Caco-2 (cell line): ENCODE data around the gene MRPS18A. TPM values are rescaled to one million over a fixed set of nuclear protein-coding genes. Genes with fewer than 3 reads are reported as not detected.

Source experiments
- BruUV-seq: library from RNA; stranded (reverse); fragments of 400-500 nt; replicated peaks from 2 replicates; lab custom pipeline; 2021; lab: Mats Ljungman, UMichigan
- CTCF ChIA-PET: fragments of 300-600 bp; sonication (Branson Sonifier 250); formaldehyde crosslinking; loops from one replicate; lab custom pipeline; 2022; ENCODE audit warnings: antibody characterized with exemption; lab: Charles Lee
- POLR2A ChIA-PET: fragments of 300-600 bp; sonication (Branson Sonifier 250); formaldehyde crosslinking; loops from one replicate; lab custom pipeline; 2022; ENCODE audit warnings: antibody characterized with exemption; lab: Charles Lee
- DNase-seq, 2 experiments: peaks; one replicate each; pipeline versions ENCODE4 v3.0.0 to v3.0.0-alpha.2; 2020 to 2022
- H3K27me3 ChIP-seq: replicated peaks from 2 replicates; pipeline ENCODE4 v1.6.0; 2011; ENCODE audit warnings: low read length; ENCODE audit not compliant: control insufficient read depth, insufficient read depth
- H3K36me3 ChIP-seq: 2 replicates; pipeline ENCODE4 v1.5.1; 2011; ENCODE audit warnings: low read length; ENCODE audit not compliant: control insufficient read depth, insufficient read depth
- H3K4me1 ChIP-seq: fragments of 250-450 bp; sonication (Bioruptor Pico); 2 replicates; pipeline ENCODE4 v1.5.1; 2020; ENCODE audit warnings: mild to moderate bottlenecking
- H3K4me3 ChIP-seq: 2 replicates; pipeline ENCODE4 v1.5.1; 2011; ENCODE audit warnings: low read depth, mild to moderate bottlenecking, control low read depth, low read length
- H3K9me3 ChIP-seq: fragments of 250-450 bp; sonication (Bioruptor Pico); 2 replicates; pipeline ENCODE4 v1.5.1; 2020; ENCODE audit warnings: mild to moderate bottlenecking, moderate library complexity
- H3K27ac Mint-ChIP-seq: one replicate; pipeline ENCODE4 v1.8.0; 2022; ENCODE audit warnings: mixed read lengths; ENCODE audit not compliant: unreplicated experiment
- H3K27me3 Mint-ChIP-seq: one replicate; pipeline ENCODE4 v1.8.0; 2022; ENCODE audit warnings: mixed read lengths; ENCODE audit not compliant: insufficient read depth, unreplicated experiment
- H3K36me3 Mint-ChIP-seq: one replicate; pipeline ENCODE4 v1.8.0; 2022; ENCODE audit warnings: mild to moderate bottlenecking, mixed read lengths; ENCODE audit not compliant: insufficient read depth, unreplicated experiment
- H3K4me1 Mint-ChIP-seq: one replicate; pipeline ENCODE4 v1.8.0; 2022; ENCODE audit warnings: low read depth, mixed read lengths; ENCODE audit not compliant: unreplicated experiment
- H3K4me3 Mint-ChIP-seq: one replicate; pipeline ENCODE4 v1.8.0; 2022; ENCODE audit warnings: mild to moderate bottlenecking, moderate library complexity, mixed read lengths; ENCODE audit not compliant: unreplicated experiment
- H3K9me3 Mint-ChIP-seq: one replicate; pipeline ENCODE4 v1.8.0; 2022; ENCODE audit warnings: mixed read lengths; ENCODE audit not compliant: unreplicated experiment
- intact Hi-C: fragments of 100-400 bp; cut with micrococcal nuclease; formaldehyde crosslinking; loops from one replicate; pipeline ENCODE4 v1.10.0; 2022; ENCODE audit not compliant: unreplicated experiment
- total RNA-seq: library from RNA; stranded (reverse); gene quantifications from 2 replicates; pipeline ENCODE4 v1.2.3, GENCODE V29; 2022
- TF ChIP-seq, protein P1 (sequence below), 2 experiments: fragments of 200-600 bp in 1 of 2; IDR thresholded peaks; 1 replicate in 1 of 2; 2 replicates in 1 of 2; pipeline versions ENCODE4 v1.5.1 to v1.8.0; 2011 to 2022; ENCODE audit warnings: antibody characterized with exemption in 1 of 2, control low read depth in 1 of 2, inconsistent platforms in 1 of 2, low read depth in 1 of 2, low read length in 1 of 2, mild to moderate bottlenecking in 1 of 2, moderate library complexity in 1 of 2; ENCODE audit not compliant: insufficient read depth in 1 of 2, severe bottlenecking in 1 of 2, unreplicated experiment in 1 of 2

MRPS18A gene
- total RNA-seq, 1 experiment from 2014 or later = 66.7 TPM

DNA sequence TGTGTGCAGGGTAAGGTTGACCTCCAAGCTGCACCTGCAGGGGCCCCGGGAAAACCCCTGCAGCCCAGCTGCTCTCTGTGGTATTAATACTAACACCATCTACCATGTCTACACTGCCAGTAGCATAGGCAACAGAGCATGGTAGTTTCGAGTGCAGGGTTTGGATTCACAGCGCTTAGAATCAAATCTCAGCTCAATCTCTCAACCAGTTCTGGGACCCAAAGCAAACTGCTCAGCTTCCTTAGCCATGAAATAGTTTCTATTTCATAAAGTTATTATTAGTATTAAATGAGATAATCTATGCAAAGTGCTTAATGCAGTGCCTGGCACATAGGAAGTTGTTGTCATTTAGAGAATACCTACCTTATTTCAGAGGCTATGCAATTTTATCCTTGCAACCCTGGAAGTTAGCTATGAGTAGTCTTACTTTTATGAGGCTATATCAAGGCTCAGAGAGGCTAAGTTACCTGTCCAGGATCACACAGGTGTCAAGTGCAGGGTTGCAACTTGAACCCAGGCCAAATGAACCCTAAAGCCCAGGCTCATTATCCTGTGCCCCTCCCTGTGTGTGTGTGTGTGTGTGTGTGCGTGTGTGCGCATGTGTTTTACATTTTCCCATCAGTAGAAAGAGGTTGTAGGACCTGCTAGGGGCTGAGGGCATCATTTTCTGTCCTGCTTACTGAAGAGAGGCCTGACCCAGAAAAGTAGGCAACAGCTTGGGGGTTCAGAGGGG, 27.6 kb upstream of the MRPS18A start:
- no TSS peak for BruUV-seq

DNA sequence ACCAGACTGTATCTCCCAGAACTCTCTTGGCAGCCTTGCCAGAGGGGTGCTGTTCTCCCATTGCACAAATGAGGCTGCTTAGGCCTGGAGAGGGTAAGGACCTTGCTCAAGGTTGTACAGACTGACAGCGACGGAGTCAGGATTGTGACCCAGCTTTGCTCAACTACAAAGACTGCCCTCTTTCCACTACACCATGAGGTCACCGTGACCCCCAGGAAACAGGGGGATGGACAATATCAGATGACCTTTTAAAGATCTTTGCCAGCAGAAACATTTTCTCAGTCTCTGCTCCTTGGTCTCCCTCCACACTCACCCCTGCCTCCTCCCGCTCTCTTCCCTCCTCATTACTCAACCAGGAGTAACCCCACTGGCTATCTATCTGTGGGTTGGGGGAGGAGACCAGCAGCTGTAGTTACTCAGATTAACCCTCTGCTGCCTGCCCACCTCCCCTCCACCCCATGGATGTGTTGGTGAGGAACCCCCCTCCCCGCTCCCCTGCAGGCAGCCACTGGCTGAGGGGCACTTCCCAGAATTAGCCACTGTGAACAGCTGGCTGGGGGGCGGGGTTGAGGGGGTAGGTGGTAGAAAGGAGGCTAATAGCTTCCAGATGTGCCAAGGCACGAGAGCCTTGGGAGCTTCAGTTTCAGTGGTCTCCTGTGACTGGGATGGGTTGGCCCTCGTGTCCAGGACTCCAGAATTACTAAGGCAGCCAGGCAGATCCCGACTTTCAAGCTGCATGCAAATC, 26.9 kb upstream of the MRPS18A start:
- Mint-ChIP-seq H3K27me3 (peaks cover 4% of the 10 kb centered on the region), H3K27ac (no peak overlapping the region), H3K4me1 (no peaks in the 10 kb centered on the region), H3K9me3 (peaks cover 10% of the 10 kb centered on the region), H3K4me3 (no peak overlapping the region), H3K36me3 (no peaks in the 10 kb centered on the region)
- TF ChIP-seq, protein P1, sequence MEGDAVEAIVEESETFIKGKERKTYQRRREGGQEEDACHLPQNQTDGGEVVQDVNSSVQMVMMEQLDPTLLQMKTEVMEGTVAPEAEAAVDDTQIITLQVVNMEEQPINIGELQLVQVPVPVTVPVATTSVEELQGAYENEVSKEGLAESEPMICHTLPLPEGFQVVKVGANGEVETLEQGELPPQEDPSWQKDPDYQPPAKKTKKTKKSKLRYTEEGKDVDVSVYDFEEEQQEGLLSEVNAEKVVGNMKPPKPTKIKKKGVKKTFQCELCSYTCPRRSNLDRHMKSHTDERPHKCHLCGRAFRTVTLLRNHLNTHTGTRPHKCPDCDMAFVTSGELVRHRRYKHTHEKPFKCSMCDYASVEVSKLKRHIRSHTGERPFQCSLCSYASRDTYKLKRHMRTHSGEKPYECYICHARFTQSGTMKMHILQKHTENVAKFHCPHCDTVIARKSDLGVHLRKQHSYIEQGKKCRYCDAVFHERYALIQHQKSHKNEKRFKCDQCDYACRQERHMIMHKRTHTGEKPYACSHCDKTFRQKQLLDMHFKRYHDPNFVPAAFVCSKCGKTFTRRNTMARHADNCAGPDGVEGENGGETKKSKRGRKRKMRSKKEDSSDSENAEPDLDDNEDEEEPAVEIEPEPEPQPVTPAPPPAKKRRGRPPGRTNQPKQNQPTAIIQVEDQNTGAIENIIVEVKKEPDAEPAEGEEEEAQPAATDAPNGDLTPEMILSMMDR (IDR thresholded peaks at IDR 0.05; ENCODE audit: insufficient read depth in 1 of 2, low read depth in 1 of 2, low read length in 1 of 2, severe bottlenecking in 1 of 2, unreplicated experiment in 1 of 2) = no peak
- no TSS peak for BruUV-seq
- DNase-seq = no peak
- intact Hi-C loops = no loop called here
- Histone ChIP-seq H3K4me1 (no peaks in the 10 kb centered on the region), H3K4me3 (no peak overlapping the region), H3K9me3 (no peaks in the 10 kb centered on the region), H3K27me3 (no peaks in the 10 kb centered on the region), H3K36me3 (no peaks in the 10 kb centered on the region)
- ChIA-PET CTCF (no interaction called here), POLR2A (no interaction called here)

More for the DNA sequence above, 27.6 kb upstream of the MRPS18A start:
- H3K27ac Mint-ChIP-seq = no peak overlapping the region
- DNase-seq = no peak
- ChIA-PET CTCF (no interaction called here), POLR2A (no interaction called here)
- no peaks in the 10 kb centered on the region for H3K36me3 Mint-ChIP-seq
- Histone ChIP-seq H3K4me3 (no peak overlapping the region), H3K27me3 (no peaks in the 10 kb centered on the region), H3K9me3 (no peaks in the 10 kb centered on the region), H3K36me3 (no peaks in the 10 kb centered on the region), H3K4me1 (no peaks in the 10 kb centered on the region)
- TF ChIP-seq, protein P1 (IDR thresholded peaks at IDR 0.05; ENCODE audit: insufficient read depth in 1 of 2, low read depth in 1 of 2, low read length in 1 of 2, severe bottlenecking in 1 of 2, unreplicated experiment in 1 of 2) = no peak
- H3K4me3 Mint-ChIP-seq = no peak overlapping the region
- intact Hi-C loops = no loop called here
- H3K9me3 Mint-ChIP-seq = peaks cover 10% of the 10 kb centered on the region
- no peaks in the 10 kb centered on the region for H3K4me1 Mint-ChIP-seq
- peaks cover 4% of the 10 kb centered on the region for H3K27me3 Mint-ChIP-seq

DNA sequence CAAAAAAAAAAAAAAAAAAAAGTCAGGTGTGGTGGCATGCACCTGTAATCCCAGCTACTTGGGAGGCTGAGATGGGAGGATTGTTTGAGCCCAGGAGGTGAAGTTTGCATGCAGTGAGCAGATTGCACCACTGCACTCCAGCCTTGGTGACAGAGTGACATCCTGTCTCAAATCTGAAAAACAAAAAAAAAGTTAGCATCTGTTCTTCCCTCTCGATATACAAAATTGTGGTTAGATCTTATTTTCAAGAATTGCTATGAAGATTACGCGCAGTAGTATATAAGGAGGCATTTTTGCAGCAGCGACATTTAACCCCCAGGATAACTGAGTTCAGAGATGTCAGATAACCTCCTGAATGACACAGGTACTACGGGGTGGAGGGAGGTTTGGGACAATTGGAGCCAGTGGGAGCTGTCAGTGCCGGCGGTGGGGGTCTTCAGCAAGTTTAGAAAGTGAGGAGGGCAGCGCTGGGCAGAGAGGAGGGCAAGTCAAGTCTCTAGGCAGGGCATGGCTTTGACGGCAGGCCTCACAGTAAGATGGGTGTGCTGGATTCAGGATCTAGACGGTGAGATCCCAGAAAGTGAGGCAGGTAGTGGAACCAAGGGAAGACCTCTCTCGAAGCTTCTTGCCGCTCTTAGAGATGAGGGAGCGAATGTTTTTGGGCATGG, 26.2 kb upstream of the MRPS18A start:
- Histone ChIP-seq H3K4me1 (no peaks in the 10 kb centered on the region), H3K4me3 (no peak overlapping the region), H3K9me3 (no peaks in the 10 kb centered on the region), H3K36me3 (no peaks in the 10 kb centered on the region), H3K27me3 (no peaks in the 10 kb centered on the region)
- DNase-seq = no peak
- intact Hi-C loops = no loop called here
- peaks cover 4% of the 10 kb centered on the region for H3K27me3 Mint-ChIP-seq
- TF ChIP-seq, protein P1 (IDR thresholded peaks at IDR 0.05; ENCODE audit: insufficient read depth in 1 of 2, low read depth in 1 of 2, low read length in 1 of 2, severe bottlenecking in 1 of 2, unreplicated experiment in 1 of 2) = no peak
- no peak overlapping the region for H3K27ac Mint-ChIP-seq
- peaks cover 10% of the 10 kb centered on the region for H3K9me3 Mint-ChIP-seq
- H3K4me3 Mint-ChIP-seq = no peak overlapping the region
- CTCF ChIA-PET = interaction anchor here (0.7 kb wide), 1 partner anchor 344 kb away, joined by 3 read pairs; no protein-coding TSS in a partner anchor
- BruUV-seq = no TSS peak
- no peaks in the 10 kb centered on the region for H3K36me3 Mint-ChIP-seq
- H3K4me1 Mint-ChIP-seq = no peaks in the 10 kb centered on the region
- POLR2A ChIA-PET = no interaction called here
